ENCODE results near the gene NHLRC4. TPM values are rescaled to one million over a fixed set of nuclear protein-coding genes. Genes with fewer than 3 reads are reported as not detected.

The NHLRC4 gene
- total and polyA plus RNA-seq, 9 of the 15 experiments (the other 6 are each of a cell fraction or from before 2014, with no cell fraction given): 0.24 to 3.7 (median 1.3) TPM; not detected in 2

DNA sequence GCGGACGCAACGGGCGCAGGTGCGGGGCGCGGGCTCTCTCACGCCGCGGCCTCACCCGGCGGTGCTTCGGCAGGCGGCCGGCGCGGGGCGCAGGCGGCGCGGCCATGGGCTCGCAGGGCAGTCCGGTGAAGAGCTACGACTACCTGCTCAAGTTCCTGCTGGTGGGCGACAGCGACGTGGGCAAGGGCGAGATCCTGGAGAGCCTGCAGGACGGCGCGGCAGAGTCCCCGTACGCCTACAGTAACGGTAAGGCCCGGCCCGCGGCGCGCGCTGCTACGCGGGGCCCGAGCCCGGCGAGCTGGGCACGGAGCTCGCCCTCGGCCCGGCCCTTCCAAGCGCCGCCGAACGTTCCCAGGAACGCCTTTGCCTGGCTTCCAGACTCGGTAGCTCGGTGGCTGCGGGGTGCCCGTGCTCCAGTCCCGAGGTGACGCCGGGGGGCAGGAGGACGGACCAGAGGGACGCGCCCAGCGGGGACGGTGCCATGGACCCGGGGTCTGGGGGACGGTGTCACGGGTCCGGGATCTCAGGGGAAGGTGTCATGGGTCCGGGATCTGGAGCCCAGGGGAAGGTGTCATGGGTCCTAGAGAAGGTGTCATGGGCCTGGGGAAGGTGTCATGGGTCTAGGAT lies 23.5 kb downstream of the NHLRC4 start:
- WGBS (ENCODE audit: insufficient coverage, low coverage, missing lambda C conversion rate): 0% methylated on average over 9 of the region's 71 CpGs
- DNase-seq (ENCODE audit: extremely low read depth in 1 of 4, low spot score in 3 of 4): peak; percentile 29 to 40 (median 35)
- BruUV-seq (replicated peaks): no TSS peak
- peaks cover 8% of the 10 kb centered on the region for H3K9me1 ChIP-seq (ENCODE audit: control insufficient read depth, insufficient read depth, low read length)
- no peak for FAIRE-seq
- peaks cover 25% of the 10 kb centered on the region; the same call in 2 of the 3 replicates for H3K36me3 ChIP-seq (ENCODE audit: control insufficient read depth, insufficient read depth, low read length)
- peak overlapping the region; percentile 86 for H2AFZ ChIP-seq (ENCODE audit: low read depth, low read length)
- H3K9me3 ChIP-seq (replicated peaks; ENCODE audit: control insufficient read depth, insufficient read depth, low read depth, low read length): no peaks in the 10 kb centered on the region
- peak overlapping the region; percentile 84 to 95 for H3K9ac ChIP-seq (ENCODE audit: insufficient read depth in 1 of 2, low read depth in 2 of 2, low read length in 2 of 2)
- CTCF ChIA-PET (ENCODE audit: low intra/inter-chr PET ratio): no interaction called here
- H3K4me3 ChIP-seq: peak overlapping the region; percentile 90
- H3K4me2 ChIP-seq (ENCODE audit: insufficient read depth, low read length): peak overlapping the region; percentile 94
- intact Hi-C loops (cut with micrococcal nuclease): loop anchor here (1.0 kb wide), 1 partner anchor 51 kb away; the partner anchor contains the start of gene MCRIP2
- H3K79me2 ChIP-seq (ENCODE audit: control insufficient read depth, insufficient read depth, low read length): peaks cover 72% of the 10 kb centered on the region
- ATAC-seq: no peak
- H3K27ac ChIP-seq (ENCODE audit: extremely low read depth, low read depth, low read length): peak overlapping the region; percentile 80
- H3K4me1 ChIP-seq (replicated peaks in 1 of 2; ENCODE audit: control insufficient read depth in 2 of 2, insufficient read depth in 2 of 2, low read length in 2 of 2): peaks cover 18 to 74% of the 10 kb centered on the region in 2 experiments; a peak in 4 of 5 replicates
- POLR2A ChIA-PET: interaction anchor here (0.6 to 1.2 kb wide), 6 partner anchors 8 to 496 kb away, joined by 3 to 7 read pairs (median 4); no protein-coding TSS in a partner anchor
- H3K27me3 ChIP-seq (ENCODE audit: control insufficient read depth in 2 of 2, insufficient read depth in 2 of 2, low read length in 2 of 2): no peaks in the 10 kb centered on the region
- in situ Hi-C loops (cut with MboI): no loop called here
- peaks cover 19% of the 10 kb centered on the region for H4K20me1 ChIP-seq (replicated peaks; ENCODE audit: control insufficient read depth, insufficient read depth, low read length)
- TF ChIP-seq, protein P1, sequence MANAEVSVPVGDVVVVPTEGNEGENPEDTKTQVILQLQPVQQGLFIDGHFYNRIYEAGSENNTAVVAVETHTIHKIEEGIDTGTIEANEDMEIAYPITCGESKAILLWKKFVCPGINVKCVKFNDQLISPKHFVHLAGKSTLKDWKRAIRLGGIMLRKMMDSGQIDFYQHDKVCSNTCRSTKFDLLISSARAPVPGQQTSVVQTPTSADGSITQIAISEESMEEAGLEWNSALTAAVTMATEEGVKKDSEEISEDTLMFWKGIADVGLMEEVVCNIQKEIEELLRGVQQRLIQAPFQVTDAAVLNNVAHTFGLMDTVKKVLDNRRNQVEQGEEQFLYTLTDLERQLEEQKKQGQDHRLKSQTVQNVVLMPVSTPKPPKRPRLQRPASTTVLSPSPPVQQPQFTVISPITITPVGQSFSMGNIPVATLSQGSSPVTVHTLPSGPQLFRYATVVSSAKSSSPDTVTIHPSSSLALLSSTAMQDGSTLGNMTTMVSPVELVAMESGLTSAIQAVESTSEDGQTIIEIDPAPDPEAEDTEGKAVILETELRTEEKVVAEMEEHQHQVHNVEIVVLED (CRISPR knock-in tag; IDR thresholded peaks at IDR 0.05): 0 out of 2 replicates have a peak, but pooled peaks have one; percentile 3
- TF ChIP-seq ZC3H4 (CRISPR knock-in tag; IDR thresholded peaks at IDR 0.05; ENCODE audit: borderline replicate concordance) (peak; percentile 83), TEAD1 (CRISPR knock-in tag; IDR thresholded peaks at IDR 0.05) (peak in 1 of 2 experiments; percentile 37; a peak in 1 of 4 replicates), L3MBTL2 (IDR thresholded peaks at IDR 0.05) (peak; percentile 37), NR3C1 (CRISPR knock-in tag; IDR thresholded peaks at IDR 0.05) (peak; percentile 50; the same call in 1 of the 2 replicates), SIN3B (IDR thresholded peaks at IDR 0.05; ENCODE audit: low read depth) (peak; percentile 30; the same call in 1 of the 2 replicates), SIRT6 (IDR thresholded peaks at IDR 0.05; ENCODE audit: low read depth, low read length) (no peak), U2AF1 (optimal IDR thresholded peaks at IDR 0.05; ENCODE audit: low read depth, low read length) (peak; percentile 22), FOXA3 (CRISPR knock-in tag; conservative IDR thresholded peaks at IDR 0.05 in 1 of 2, IDR thresholded peaks at IDR 0.05 in 1 of 2) (no peak), SIX5 (IDR thresholded peaks at IDR 0.05; ENCODE audit: borderline replicate concordance in 1 of 2, insufficient read depth in 1 of 2, low read depth in 1 of 2, low read length in 2 of 2) (no peak), CHD1 (IDR thresholded peaks at IDR 0.05; ENCODE audit: low read length) (peak; percentile 95)
- TF ChIP-seq, protein P2, sequence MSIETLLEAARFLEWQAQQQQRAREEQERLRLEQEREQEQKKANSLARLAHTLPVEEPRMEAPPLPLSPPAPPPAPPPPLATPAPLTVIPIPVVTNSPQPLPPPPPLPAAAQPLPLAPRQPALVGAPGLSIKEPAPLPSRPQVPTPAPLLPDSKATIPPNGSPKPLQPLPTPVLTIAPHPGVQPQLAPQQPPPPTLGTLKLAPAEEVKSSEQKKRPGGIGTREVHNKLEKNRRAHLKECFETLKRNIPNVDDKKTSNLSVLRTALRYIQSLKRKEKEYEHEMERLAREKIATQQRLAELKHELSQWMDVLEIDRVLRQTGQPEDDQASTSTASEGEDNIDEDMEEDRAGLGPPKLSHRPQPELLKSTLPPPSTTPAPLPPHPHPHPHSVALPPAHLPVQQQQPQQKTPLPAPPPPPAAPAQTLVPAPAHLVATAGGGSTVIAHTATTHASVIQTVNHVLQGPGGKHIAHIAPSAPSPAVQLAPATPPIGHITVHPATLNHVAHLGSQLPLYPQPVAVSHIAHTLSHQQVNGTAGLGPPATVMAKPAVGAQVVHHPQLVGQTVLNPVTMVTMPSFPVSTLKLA (conservative IDR thresholded peaks at IDR 0.05): no peak
- TF ChIP-seq, protein P3, sequence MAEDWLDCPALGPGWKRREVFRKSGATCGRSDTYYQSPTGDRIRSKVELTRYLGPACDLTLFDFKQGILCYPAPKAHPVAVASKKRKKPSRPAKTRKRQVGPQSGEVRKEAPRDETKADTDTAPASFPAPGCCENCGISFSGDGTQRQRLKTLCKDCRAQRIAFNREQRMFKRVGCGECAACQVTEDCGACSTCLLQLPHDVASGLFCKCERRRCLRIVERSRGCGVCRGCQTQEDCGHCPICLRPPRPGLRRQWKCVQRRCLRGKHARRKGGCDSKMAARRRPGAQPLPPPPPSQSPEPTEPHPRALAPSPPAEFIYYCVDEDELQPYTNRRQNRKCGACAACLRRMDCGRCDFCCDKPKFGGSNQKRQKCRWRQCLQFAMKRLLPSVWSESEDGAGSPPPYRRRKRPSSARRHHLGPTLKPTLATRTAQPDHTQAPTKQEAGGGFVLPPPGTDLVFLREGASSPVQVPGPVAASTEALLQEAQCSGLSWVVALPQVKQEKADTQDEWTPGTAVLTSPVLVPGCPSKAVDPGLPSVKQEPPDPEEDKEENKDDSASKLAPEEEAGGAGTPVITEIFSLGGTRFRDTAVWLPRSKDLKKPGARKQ (CRISPR knock-in tag; IDR thresholded peaks at IDR 0.05): no peak
- TF ChIP-seq, protein P4, sequence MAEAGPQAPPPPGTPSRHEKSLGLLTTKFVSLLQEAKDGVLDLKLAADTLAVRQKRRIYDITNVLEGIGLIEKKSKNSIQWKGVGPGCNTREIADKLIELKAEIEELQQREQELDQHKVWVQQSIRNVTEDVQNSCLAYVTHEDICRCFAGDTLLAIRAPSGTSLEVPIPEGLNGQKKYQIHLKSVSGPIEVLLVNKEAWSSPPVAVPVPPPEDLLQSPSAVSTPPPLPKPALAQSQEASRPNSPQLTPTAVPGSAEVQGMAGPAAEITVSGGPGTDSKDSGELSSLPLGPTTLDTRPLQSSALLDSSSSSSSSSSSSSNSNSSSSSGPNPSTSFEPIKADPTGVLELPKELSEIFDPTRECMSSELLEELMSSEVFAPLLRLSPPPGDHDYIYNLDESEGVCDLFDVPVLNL (CRISPR knock-in tag; IDR thresholded peaks at IDR 0.05; ENCODE audit: low read depth): no peak
